Transverse colon (tissue), 4 donors: ENCODE data around the gene IFRD1. TPM values are rescaled to one million over a fixed set of nuclear protein-coding genes. Genes with fewer than 3 reads are reported as not detected.
A peak's percentile ranks its signal among the peaks of the same experiment; 100 is the strongest.

ENCODE experiments used
- DNase-seq: peaks from one replicate; pipeline ENCODE4 v3.0.0-alpha.2; 2019
- H3K27ac ChIP-seq, 4 donors: fragments of 200-600 bp; sonication (generic); 2 replicates each; pipeline ENCODE4 v1.5.1; 2016 to 2018; ENCODE audit warnings: inconsistent platforms in 4 of 4
- H3K27me3 ChIP-seq: fragments of 200-600 bp; sonication (generic); 2 replicates; pipeline ENCODE4 v1.5.1; 2017; ENCODE audit warnings: inconsistent platforms
- H3K36me3 ChIP-seq, 4 donors: fragments of 200-600 bp; sonication (generic); 2 replicates each; pipeline ENCODE4 v1.5.1; 2017 to 2019; ENCODE audit warnings: inconsistent platforms in 4 of 4
- H3K4me1 ChIP-seq, 4 donors: fragments of 200-600 bp; sonication (generic); 2 replicates each; pipeline ENCODE4 v1.5.1; 2017 to 2020; ENCODE audit warnings: inconsistent platforms in 4 of 4
- H3K4me3 ChIP-seq, 4 donors: fragments of 200-600 bp; sonication (generic); 1 replicate in 1 of 4; 2 replicates in 3 of 4; pipeline versions ENCODE4 v1.5.1 to v1.6.1; 2017 to 2019; ENCODE audit warnings: inconsistent platforms in 4 of 4
- H3K9me3 ChIP-seq, 2 donors: fragments of 200-600 bp; sonication (generic); 2 replicates each; pipeline ENCODE4 v1.5.1; 2017 to 2019; ENCODE audit warnings: inconsistent platforms in 2 of 2
- CTCF ChIP-seq, 5 experiments: fragments of 200-600 bp in 3 of 5; fragments of 450-650 bp in 2 of 5; sonication (generic) in 3 of 5; IDR thresholded peaks; 1 replicate in 2 of 5; 2 replicates in 3 of 5; pipeline ENCODE4 v1.5.1; 2016 to 2017; ENCODE audit warnings: antibody characterized with exemption in 5 of 5, inconsistent platforms in 3 of 5, mild to moderate bottlenecking in 2 of 5, moderate library complexity in 1 of 5
- EP300 ChIP-seq: sonication (generic); formaldehyde crosslinking; IDR thresholded peaks from one replicate; pipeline ENCODE4 v1.6.1; 2017; ENCODE audit warnings: antibody characterized with exemption, low read depth
- POLR2A ChIP-seq: fragments of 450-650 bp; IDR thresholded peaks from one replicate; pipeline ENCODE4 v1.6.1; 2016; ENCODE audit warnings: antibody characterized with exemption, mild to moderate bottlenecking, moderate library complexity
- POLR2AphosphoS5 ChIP-seq, 3 donors: sonication (generic); formaldehyde crosslinking; IDR thresholded peaks; one replicate each; pipeline ENCODE4 v1.6.1; 2016; ENCODE audit warnings: antibody characterized with exemption in 3 of 3
- WGBS, 2 donors: methylation state at CpG; one replicate each; pipeline ENCODE4 v1.1.5; 2018; ENCODE audit warnings: low coverage in 1 of 2; 5-methylcytosine and 5-hydroxymethylcytosine counted together
- in situ Hi-C, 4 donors: fragments of 200-750 bp; cut with MboI; loops; one replicate each; pipeline versions ENCODE4 v1.15.0 to v1.15.1; 2017; ENCODE audit warnings: low sequenced_read_pairs in 3 of 4, low pct_ligation_motif_present in 1 of 4, low pct_unique_long_range_greater_than_20kb in 1 of 4
- intact Hi-C: fragments of 100-400 bp; cut with DNase I; formaldehyde crosslinking; loops from one replicate; pipeline ENCODE4 v1.15.1; 2023; ENCODE audit warnings: low total_unique reads
- total RNA-seq, 4 donors: library from RNA; depleted of rRNA; stranded (reverse); fragments of >200 nt; gene quantifications; one replicate each; pipeline ENCODE4 v1.1.0, GENCODE V29; 2016

The IFRD1 gene
- total RNA-seq, 4 donors from 2014 or later: 23.3 to 92.7 (median 52.0) TPM

GRCh38 chr7:112422842-112423496 is 27.3 kb upstream of the IFRD1 start:
- Histone ChIP-seq H3K4me3 (no peak overlapping the region), H3K27ac (no peak overlapping the region), H3K36me3 (no peaks in the 10 kb centered on the region), H3K4me1 (peaks cover 0 to 15% (median 12%) of the 10 kb centered on the region in 4 donors), H3K27me3 (no peaks in the 10 kb centered on the region), H3K9me3 (no peaks in the 10 kb centered on the region)
- intact Hi-C loops (no loop called here), in situ Hi-C loops (loop anchor here in 3 of 4 donors (25.0 kb wide), 1 partner anchor 661 kb away; no protein-coding TSS in a partner anchor)
- WGBS, 2 donors: 60 to 74% methylated on average over 3 to 6 of the region's 6 CpGs
- DNase-seq: peak; percentile 55
- TF ChIP-seq POLR2AphosphoS5 (IDR thresholded peaks at IDR 0.05): no peak
- no peak for TF ChIP-seq POLR2A
- no peak for TF ChIP-seq CTCF (IDR thresholded peaks at IDR 0.05)
- TF ChIP-seq EP300: no peak

- WGBS, 2 donors: 53% methylated on average over 2 of the region's 2 CpGs; no CpG with 5 or more reads in 1 of the 2 donors
- no peaks in the 10 kb centered on the region for H3K36me3 ChIP-seq
- no peak for DNase-seq
- in situ Hi-C loops: loop anchor here in 3 of 4 donors (25.0 kb wide), 1 partner anchor 662 kb away; no protein-coding TSS in a partner anchor
- no peaks in the 10 kb centered on the region for H3K9me3 ChIP-seq
- H3K4me1 ChIP-seq: peaks cover 0 to 15% (median 12%) of the 10 kb centered on the region in 4 donors
- H3K27me3 ChIP-seq: no peaks in the 10 kb centered on the region
- H3K27ac ChIP-seq: no peak overlapping the region
- H3K4me3 ChIP-seq: no peak overlapping the region
- TF ChIP-seq POLR2A (no peak), CTCF (IDR thresholded peaks at IDR 0.05) (no peak), POLR2AphosphoS5 (IDR thresholded peaks at IDR 0.05) (no peak), EP300 (no peak)
- intact Hi-C loops: no loop called here
Measured at GRCh38 chr7:112423987-112424386, 26.3 kb upstream of the IFRD1 start.

- in situ Hi-C loops: no loop called here
- H3K4me3 ChIP-seq: no peak overlapping the region
- no peak overlapping the region for H3K27ac ChIP-seq
- no peaks in the 10 kb centered on the region for H3K36me3 ChIP-seq
- H3K27me3 ChIP-seq: no peaks in the 10 kb centered on the region
- peaks cover 0 to 4% (median 3%) of the 10 kb centered on the region in 4 donors for H3K4me1 ChIP-seq
- no peak for DNase-seq
- intact Hi-C loops: no loop called here
- TF ChIP-seq CTCF (IDR thresholded peaks at IDR 0.05): no peak
- no peaks in the 10 kb centered on the region for H3K9me3 ChIP-seq
- 86 to 90% methylated on average over 1 of the region's 1 CpG for WGBS, 2 donors
Measured at GRCh38 chr7:112427984-112428383, 22.3 kb upstream of the IFRD1 start.

- Histone ChIP-seq H3K4me3 (no peak overlapping the region), H3K36me3 (no peaks in the 10 kb centered on the region), H3K4me1 (no peaks in the 10 kb centered on the region), H3K27me3 (no peaks in the 10 kb centered on the region), H3K27ac (no peak overlapping the region), H3K9me3 (no peaks in the 10 kb centered on the region)
- WGBS, 2 donors: 69 to 80% methylated on average over 2 of the region's 2 CpGs
- no peak for DNase-seq
- TF ChIP-seq POLR2AphosphoS5 (IDR thresholded peaks at IDR 0.05): no peak
- no peak for TF ChIP-seq CTCF (IDR thresholded peaks at IDR 0.05)
- TF ChIP-seq POLR2A: no peak
- TF ChIP-seq EP300: no peak
- intact Hi-C loops: no loop called here
- in situ Hi-C loops: no loop called here
Measured at GRCh38 chr7:112428715-112429114, 21.5 kb upstream of the IFRD1 start.
